Prostate gland (tissue), 2 donors: ENCODE results near the gene NEK4.

Source experiments
- CTCF ChIP-seq, 4 experiments: fragments of 200-600 bp in 2 of 4; fragments of 450-650 bp in 2 of 4; sonication (generic) in 2 of 4; IDR thresholded peaks; 1 replicate in 3 of 4; 2 replicates in 1 of 4; pipeline ENCODE4 v1.5.1; 2016 to 2019; ENCODE audit warnings: antibody characterized with exemption in 4 of 4, mild to moderate bottlenecking in 2 of 4, moderate library complexity in 2 of 4
- POLR2A ChIP-seq: fragments of 450-650 bp; IDR thresholded peaks from one replicate; pipeline ENCODE4 v1.6.1; 2016; ENCODE audit warnings: antibody characterized with exemption, mild to moderate bottlenecking
- POLR2AphosphoS5 ChIP-seq: sonication (generic); formaldehyde crosslinking; IDR thresholded peaks from one replicate; pipeline ENCODE4 v1.6.1; 2017; ENCODE audit warnings: antibody characterized with exemption

GRCh38 chr3:52684184-52684583, 86.6 kb downstream of the NEK4 start:
- no peak for TF ChIP-seq POLR2A
- TF ChIP-seq POLR2AphosphoS5, result no peak
- TF ChIP-seq CTCF (IDR thresholded peaks at IDR 0.05), result no peak
